GM08714 (cell line): ENCODE results near the gene SLC41A1.

Source experiments
- H3K4me3 ChIP-seq: fragments of 200-500 bp; sonication (Bioruptor generic); 2 replicates; pipeline ENCODE4 v1.5.1; 2014; ENCODE audit warnings: mild to moderate bottlenecking, low read length, inconsistent platforms
- ZNF274 ChIP-seq: IDR thresholded peaks from 2 replicates; pipeline ENCODE4 v1.6.1; 2012; ENCODE audit warnings: mild to moderate bottlenecking, low read depth, low read length

SLC41A1 gene

GRCh38 chr1:205741681-205742080 is 71.3 kb downstream of the SLC41A1 start:
- no peak for TF ChIP-seq ZNF274
- no peak overlapping the region for H3K4me3 ChIP-seq

- TF ChIP-seq ZNF274 = no peak
- no peak overlapping the region for H3K4me3 ChIP-seq
Measured at GRCh38 chr1:205739348-205740160, 73.4 kb downstream of the SLC41A1 start.
